Measurements from ENCODE around the gene RGL1. TPM values are rescaled to one million over a fixed set of nuclear protein-coding genes. Genes with fewer than 3 reads are reported as not detected.

RGL1 gene
- 47.5 TPM for polyA plus RNA-seq (2013, experiment 1 of 2)
- 47.1 TPM for polyA plus RNA-seq (2013, experiment 2 of 2)

GRCh38 chr1:183804916-183805841, at the start of gene RGL1:
Gene RGL1 (plus strand): TSS chr1:183805120. CDS start chr1:183805298, 178 bp downstream.
- Histone ChIP-seq H3K36me3 (ENCODE audit: control insufficient read depth in 1 of 2, insufficient read depth in 2 of 2, low read depth in 1 of 2, low read length in 2 of 2) (peaks cover 0 to 12% of the 10 kb centered on the region in 2 experiments), H3K4me2 (ENCODE audit: low read length, poor library complexity, severe bottlenecking) (peak within 1 kb of the TSS; percentile 87), H3K27me3 (ENCODE audit: control insufficient read depth in 1 of 2, insufficient read depth in 1 of 2, low read length in 2 of 2) (no peaks in the 10 kb centered on the region), H3K27ac (ENCODE audit: low read length, poor library complexity, severe bottlenecking) (peak within 1 kb of the TSS; percentile 72), H2BK12ac (ENCODE audit: low read length in 2 of 2) (peak within 1 kb of the TSS; percentile 51 to 77), H3K4me1 (ENCODE audit: control insufficient read depth, insufficient read depth, low read depth, low read length) (peaks cover 6% of the 10 kb centered on the region), H2AFZ (ENCODE audit: low read depth, low read length) (peak within 1 kb of the TSS; percentile 36), H2BK15ac (ENCODE audit: low read depth, poor library complexity, severe bottlenecking) (peak within 1 kb of the TSS; percentile 73), H3K23ac (ENCODE audit: low read length in 2 of 2) (peak within 1 kb of the TSS in 1 of 2 experiments; percentile 40), H2AK5ac (ENCODE audit: low read length, severe bottlenecking) (peak within 1 kb of the TSS; percentile 47), H3K79me1 (replicated peaks; ENCODE audit: low read length, poor library complexity, severe bottlenecking) (peaks cover 7% of the 10 kb centered on the region), H3K4ac (ENCODE audit: low read depth in 1 of 2, low read length in 2 of 2) (peak within 1 kb of the TSS; percentile 57 to 85), H2BK120ac (ENCODE audit: low read depth, low read length) (peak within 1 kb of the TSS; percentile 0), H3K18ac (ENCODE audit: low read depth in 1 of 2, low read length in 2 of 2) (peak within 1 kb of the TSS; percentile 78 to 98), H2BK5ac (ENCODE audit: low read depth, low read length, poor library complexity, severe bottlenecking) (peak within 1 kb of the TSS; percentile 37), H4K8ac (ENCODE audit: low read length) (peak within 1 kb of the TSS; percentile 52), H3K4me3 (ENCODE audit: insufficient read depth in 1 of 2, low read depth in 1 of 2, low read length in 2 of 2) (peak within 1 kb of the TSS; percentile 76 to 95), H3K14ac (ENCODE audit: low read length in 2 of 2) (peak within 1 kb of the TSS in 1 of 2 experiments; percentile 98), H4K91ac (ENCODE audit: low read length) (peak within 1 kb of the TSS; percentile 2), H3K9ac (ENCODE audit: low read length) (peak within 1 kb of the TSS; percentile 96), H3K9me3 (ENCODE audit: control insufficient read depth, low read length) (peaks cover 19% of the 10 kb centered on the region)
- peak; percentile 92 for DNase-seq
- under 1% methylated on average over 51 of the region's 58 CpGs for WGBS

- Histone ChIP-seq H3K18ac (ENCODE audit: low read depth in 1 of 2, low read length in 2 of 2) (peak overlapping the region in 1 of 2 experiments; percentile 41), H2AK5ac (ENCODE audit: low read length, severe bottlenecking) (peak overlapping the region; percentile 90), H3K23ac (ENCODE audit: low read length in 2 of 2) (no peak overlapping the region), H2AFZ (ENCODE audit: low read depth, low read length) (no peak overlapping the region), H2BK15ac (ENCODE audit: low read depth, poor library complexity, severe bottlenecking) (no peak overlapping the region), H3K27ac (ENCODE audit: low read length, poor library complexity, severe bottlenecking) (peak overlapping the region; percentile 23), H4K8ac (ENCODE audit: low read length) (no peak overlapping the region), H3K4me2 (ENCODE audit: low read length, poor library complexity, severe bottlenecking) (no peak overlapping the region), H3K14ac (ENCODE audit: low read length in 2 of 2) (no peak overlapping the region), H2BK120ac (ENCODE audit: low read depth, low read length) (no peak overlapping the region), H3K9me3 (ENCODE audit: control insufficient read depth, low read length) (no peaks in the 10 kb centered on the region), H2BK12ac (ENCODE audit: low read length in 2 of 2) (peak overlapping the region in 1 of 2 experiments; percentile 18), H3K4me1 (ENCODE audit: control insufficient read depth, insufficient read depth, low read depth, low read length) (no peaks in the 10 kb centered on the region), H3K4me3 (ENCODE audit: insufficient read depth in 1 of 2, low read depth in 1 of 2, low read length in 2 of 2) (no peak overlapping the region), H3K4ac (ENCODE audit: low read depth in 1 of 2, low read length in 2 of 2) (no peak overlapping the region), H4K91ac (ENCODE audit: low read length) (no peak overlapping the region), H3K36me3 (ENCODE audit: control insufficient read depth in 1 of 2, insufficient read depth in 2 of 2, low read depth in 1 of 2, low read length in 2 of 2) (peaks cover 0 to 2% of the 10 kb centered on the region in 2 experiments), H3K27me3 (ENCODE audit: control insufficient read depth in 1 of 2, insufficient read depth in 1 of 2, low read length in 2 of 2) (no peaks in the 10 kb centered on the region), H2BK5ac (ENCODE audit: low read depth, low read length, poor library complexity, severe bottlenecking) (no peak overlapping the region), H3K9ac (ENCODE audit: low read length) (no peak overlapping the region), H3K79me1 (replicated peaks; ENCODE audit: low read length, poor library complexity, severe bottlenecking) (no peaks in the 10 kb centered on the region)
- DNase-seq, result no peak
- 96% methylated on average over 1 of the region's 2 CpGs for WGBS
Measured at GRCh38 chr1:183756326-183756725, 48.6 kb upstream of the RGL1 start.

- no peak overlapping the region for H4K8ac ChIP-seq (ENCODE audit: low read length)
- no peak overlapping the region for H3K4me3 ChIP-seq (ENCODE audit: insufficient read depth in 1 of 2, low read depth in 1 of 2, low read length in 2 of 2)
- no peak overlapping the region for H3K23ac ChIP-seq (ENCODE audit: low read length in 2 of 2)
- H3K36me3 ChIP-seq (ENCODE audit: control insufficient read depth in 1 of 2, insufficient read depth in 2 of 2, low read depth in 1 of 2, low read length in 2 of 2), result no peaks in the 10 kb centered on the region
- H3K9me3 ChIP-seq (ENCODE audit: control insufficient read depth, low read length), result no peaks in the 10 kb centered on the region
- H3K4ac ChIP-seq (ENCODE audit: low read depth in 1 of 2, low read length in 2 of 2), result no peak overlapping the region
- no peak overlapping the region for H4K91ac ChIP-seq (ENCODE audit: low read length)
- no peak overlapping the region for H2BK120ac ChIP-seq (ENCODE audit: low read depth, low read length)
- H3K27me3 ChIP-seq (ENCODE audit: control insufficient read depth in 1 of 2, insufficient read depth in 1 of 2, low read length in 2 of 2), result no peaks in the 10 kb centered on the region
- no peak overlapping the region for H2AK5ac ChIP-seq (ENCODE audit: low read length, severe bottlenecking)
- peak; percentile 59 for DNase-seq
- 44% methylated on average over 4 of the region's 4 CpGs for WGBS
- H2BK12ac ChIP-seq (ENCODE audit: low read length in 2 of 2), result no peak overlapping the region
- no peaks in the 10 kb centered on the region for H3K4me1 ChIP-seq (ENCODE audit: control insufficient read depth, insufficient read depth, low read depth, low read length)
- H3K79me1 ChIP-seq (replicated peaks; ENCODE audit: low read length, poor library complexity, severe bottlenecking), result no peaks in the 10 kb centered on the region
- H2BK15ac ChIP-seq (ENCODE audit: low read depth, poor library complexity, severe bottlenecking), result no peak overlapping the region
- no peak overlapping the region for H2BK5ac ChIP-seq (ENCODE audit: low read depth, low read length, poor library complexity, severe bottlenecking)
- no peak overlapping the region for H3K4me2 ChIP-seq (ENCODE audit: low read length, poor library complexity, severe bottlenecking)
- peak overlapping the region; percentile 59 for H3K9ac ChIP-seq (ENCODE audit: low read length)
- H3K14ac ChIP-seq (ENCODE audit: low read length in 2 of 2), result no peak overlapping the region
- no peak overlapping the region for H2AFZ ChIP-seq (ENCODE audit: low read depth, low read length)
- peak overlapping the region; percentile 23 for H3K27ac ChIP-seq (ENCODE audit: low read length, poor library complexity, severe bottlenecking)
- no peak overlapping the region for H3K18ac ChIP-seq (ENCODE audit: low read depth in 1 of 2, low read length in 2 of 2)
Measured at GRCh38 chr1:183757061-183757460, 47.9 kb upstream of the RGL1 start.

- Histone ChIP-seq H3K4me2 (ENCODE audit: low read length, poor library complexity, severe bottlenecking) (no peak overlapping the region), H3K4me1 (ENCODE audit: control insufficient read depth, insufficient read depth, low read depth, low read length) (no peaks in the 10 kb centered on the region), H2AFZ (ENCODE audit: low read depth, low read length) (no peak overlapping the region), H3K18ac (ENCODE audit: low read depth in 1 of 2, low read length in 2 of 2) (no peak overlapping the region), H3K27ac (ENCODE audit: low read length, poor library complexity, severe bottlenecking) (no peak overlapping the region), H4K8ac (ENCODE audit: low read length) (no peak overlapping the region), H3K9ac (ENCODE audit: low read length) (no peak overlapping the region), H4K91ac (ENCODE audit: low read length) (no peak overlapping the region), H3K14ac (ENCODE audit: low read length in 2 of 2) (no peak overlapping the region), H2BK15ac (ENCODE audit: low read depth, poor library complexity, severe bottlenecking) (no peak overlapping the region), H2AK5ac (ENCODE audit: low read length, severe bottlenecking) (no peak overlapping the region), H3K9me3 (ENCODE audit: control insufficient read depth, low read length) (peaks cover 7% of the 10 kb centered on the region), H3K4me3 (ENCODE audit: insufficient read depth in 1 of 2, low read depth in 1 of 2, low read length in 2 of 2) (no peak overlapping the region), H3K36me3 (ENCODE audit: control insufficient read depth in 1 of 2, insufficient read depth in 2 of 2, low read depth in 1 of 2, low read length in 2 of 2) (no peaks in the 10 kb centered on the region), H2BK12ac (ENCODE audit: low read length in 2 of 2) (no peak overlapping the region), H2BK120ac (ENCODE audit: low read depth, low read length) (no peak overlapping the region), H3K27me3 (ENCODE audit: control insufficient read depth in 1 of 2, insufficient read depth in 1 of 2, low read length in 2 of 2) (no peaks in the 10 kb centered on the region), H3K23ac (ENCODE audit: low read length in 2 of 2) (no peak overlapping the region), H2BK5ac (ENCODE audit: low read depth, low read length, poor library complexity, severe bottlenecking) (no peak overlapping the region), H3K79me1 (replicated peaks; ENCODE audit: low read length, poor library complexity, severe bottlenecking) (no peaks in the 10 kb centered on the region), H3K4ac (ENCODE audit: low read depth in 1 of 2, low read length in 2 of 2) (no peak overlapping the region)
- no peak for DNase-seq
- WGBS, result 88% methylated on average over 3 of the region's 3 CpGs
Measured at GRCh38 chr1:183758913-183759312, 46.0 kb upstream of the RGL1 start.

Measured in mesenchymal stem cell (in vitro differentiated cells and primary cell).